BE2C (cell line): ENCODE data around the gene MMP21.

ENCODE experiments used
- DNase-seq: peaks from one replicate; pipeline ENCODE4 v3.0.0-alpha.2; 2020
- H3K27me3 ChIP-seq: fragments of 250-450 bp; sonication (Bioruptor Pico); 2 replicates; pipeline ENCODE4 v1.5.1; 2020; ENCODE audit warnings: mild to moderate bottlenecking
- H3K36me3 ChIP-seq: fragments of 250-450 bp; sonication (Bioruptor Pico); 2 replicates; pipeline ENCODE4 v1.5.1; 2020; ENCODE audit warnings: mild to moderate bottlenecking
- H3K4me1 ChIP-seq: fragments of 250-450 bp; sonication (Bioruptor Pico); 2 replicates; pipeline ENCODE4 v1.5.1; 2020
- H3K4me3 ChIP-seq: 2 replicates; pipeline ENCODE4 v1.5.1; 2011; ENCODE audit warnings: low read depth, low read length
- H3K9me3 ChIP-seq: fragments of 250-450 bp; sonication (Bioruptor Pico); 2 replicates; pipeline ENCODE4 v1.5.1; 2020
- TF ChIP-seq, protein P1 (sequence below): IDR thresholded peaks from 2 replicates; pipeline ENCODE4 v1.5.1; 2012; ENCODE audit warnings: mild to moderate bottlenecking, low read depth, low read length

The MMP21 gene

DNA sequence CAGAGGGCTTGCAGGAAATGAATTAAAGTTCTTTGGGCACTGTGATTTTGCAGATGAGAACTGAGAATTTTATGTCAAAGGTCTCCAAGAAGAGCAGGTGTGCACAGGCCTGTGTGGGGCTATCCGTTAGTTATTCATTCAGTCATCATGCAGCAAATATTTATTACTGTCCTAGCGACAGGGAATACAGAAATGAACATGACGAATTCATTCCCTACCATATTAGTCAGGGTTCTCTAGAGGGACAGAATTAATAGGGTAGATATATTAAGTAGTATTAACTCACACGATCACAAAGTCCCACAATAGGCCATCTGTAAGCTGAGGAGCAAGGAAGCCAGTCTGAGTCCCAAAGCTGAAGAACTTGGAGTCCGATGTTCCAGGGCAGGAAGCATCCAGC is 2.9 kb upstream of the MMP21 start:
- Histone ChIP-seq H3K9me3 (no peaks in the 10 kb centered on the region), H3K27me3 (no peaks in the 10 kb centered on the region), H3K36me3 (no peaks in the 10 kb centered on the region), H3K4me3 (no peak overlapping the region), H3K4me1 (no peaks in the 10 kb centered on the region)
- DNase-seq: no peak
- TF ChIP-seq, protein P1, sequence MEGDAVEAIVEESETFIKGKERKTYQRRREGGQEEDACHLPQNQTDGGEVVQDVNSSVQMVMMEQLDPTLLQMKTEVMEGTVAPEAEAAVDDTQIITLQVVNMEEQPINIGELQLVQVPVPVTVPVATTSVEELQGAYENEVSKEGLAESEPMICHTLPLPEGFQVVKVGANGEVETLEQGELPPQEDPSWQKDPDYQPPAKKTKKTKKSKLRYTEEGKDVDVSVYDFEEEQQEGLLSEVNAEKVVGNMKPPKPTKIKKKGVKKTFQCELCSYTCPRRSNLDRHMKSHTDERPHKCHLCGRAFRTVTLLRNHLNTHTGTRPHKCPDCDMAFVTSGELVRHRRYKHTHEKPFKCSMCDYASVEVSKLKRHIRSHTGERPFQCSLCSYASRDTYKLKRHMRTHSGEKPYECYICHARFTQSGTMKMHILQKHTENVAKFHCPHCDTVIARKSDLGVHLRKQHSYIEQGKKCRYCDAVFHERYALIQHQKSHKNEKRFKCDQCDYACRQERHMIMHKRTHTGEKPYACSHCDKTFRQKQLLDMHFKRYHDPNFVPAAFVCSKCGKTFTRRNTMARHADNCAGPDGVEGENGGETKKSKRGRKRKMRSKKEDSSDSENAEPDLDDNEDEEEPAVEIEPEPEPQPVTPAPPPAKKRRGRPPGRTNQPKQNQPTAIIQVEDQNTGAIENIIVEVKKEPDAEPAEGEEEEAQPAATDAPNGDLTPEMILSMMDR: no peak

DNA sequence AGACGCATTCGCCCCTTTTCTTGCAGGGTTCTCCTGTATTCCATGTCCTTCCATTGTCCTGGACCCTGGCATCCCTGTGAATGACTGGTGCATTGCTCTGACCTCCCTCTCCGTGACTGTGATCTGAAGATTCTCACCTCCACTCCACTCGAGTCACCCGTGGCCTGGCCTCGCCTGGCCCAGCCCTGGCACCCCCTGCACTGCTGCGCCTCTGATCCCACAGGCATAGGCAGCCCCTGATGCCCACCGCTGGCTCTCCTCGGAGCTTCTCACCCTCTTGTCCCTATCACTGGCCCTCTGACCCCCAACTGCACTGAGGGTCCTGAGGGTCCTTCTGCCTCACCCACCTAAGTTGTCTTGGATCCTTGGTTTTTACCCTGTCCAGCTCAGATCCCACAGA is 2.2 kb upstream of the MMP21 start:
- Histone ChIP-seq H3K36me3 (no peaks in the 10 kb centered on the region), H3K4me3 (no peak overlapping the region), H3K27me3 (no peaks in the 10 kb centered on the region), H3K9me3 (no peaks in the 10 kb centered on the region), H3K4me1 (no peaks in the 10 kb centered on the region)
- no peak for DNase-seq
- TF ChIP-seq, protein P1: no peak

DNA sequence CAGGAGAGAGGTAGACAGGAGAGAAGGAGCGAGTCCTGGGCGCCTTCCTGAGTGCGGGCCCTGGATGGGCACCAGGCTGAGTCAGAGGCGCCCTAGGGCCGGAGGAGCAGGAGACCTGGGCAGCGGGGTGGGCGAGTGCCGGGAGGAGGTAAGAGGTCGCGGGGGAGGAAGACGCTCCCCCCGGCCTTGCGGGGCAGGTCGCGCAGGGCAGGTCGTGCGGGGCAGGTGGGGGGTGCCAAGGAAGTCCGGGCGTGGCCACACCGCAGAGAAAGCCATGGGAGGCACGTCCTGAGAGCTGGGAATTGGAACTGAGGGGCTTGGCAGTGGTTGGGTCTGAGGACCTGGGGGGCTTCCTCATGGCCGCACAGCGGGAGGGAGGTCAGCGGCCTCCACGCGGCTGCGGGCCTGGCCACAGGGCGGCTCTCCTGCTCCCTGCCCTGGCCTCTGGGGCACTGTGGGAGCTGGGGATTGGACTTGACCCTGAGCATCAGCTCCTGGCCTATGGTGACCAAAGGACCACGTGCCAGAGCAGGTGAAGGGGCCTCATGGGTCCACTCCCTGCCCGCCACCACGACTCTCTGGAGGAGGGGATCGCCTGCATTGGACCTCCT is 935 bp downstream of the MMP21 start:
- DNase-seq: no peak
- H3K9me3 ChIP-seq: no peaks in the 10 kb centered on the region

DNA sequence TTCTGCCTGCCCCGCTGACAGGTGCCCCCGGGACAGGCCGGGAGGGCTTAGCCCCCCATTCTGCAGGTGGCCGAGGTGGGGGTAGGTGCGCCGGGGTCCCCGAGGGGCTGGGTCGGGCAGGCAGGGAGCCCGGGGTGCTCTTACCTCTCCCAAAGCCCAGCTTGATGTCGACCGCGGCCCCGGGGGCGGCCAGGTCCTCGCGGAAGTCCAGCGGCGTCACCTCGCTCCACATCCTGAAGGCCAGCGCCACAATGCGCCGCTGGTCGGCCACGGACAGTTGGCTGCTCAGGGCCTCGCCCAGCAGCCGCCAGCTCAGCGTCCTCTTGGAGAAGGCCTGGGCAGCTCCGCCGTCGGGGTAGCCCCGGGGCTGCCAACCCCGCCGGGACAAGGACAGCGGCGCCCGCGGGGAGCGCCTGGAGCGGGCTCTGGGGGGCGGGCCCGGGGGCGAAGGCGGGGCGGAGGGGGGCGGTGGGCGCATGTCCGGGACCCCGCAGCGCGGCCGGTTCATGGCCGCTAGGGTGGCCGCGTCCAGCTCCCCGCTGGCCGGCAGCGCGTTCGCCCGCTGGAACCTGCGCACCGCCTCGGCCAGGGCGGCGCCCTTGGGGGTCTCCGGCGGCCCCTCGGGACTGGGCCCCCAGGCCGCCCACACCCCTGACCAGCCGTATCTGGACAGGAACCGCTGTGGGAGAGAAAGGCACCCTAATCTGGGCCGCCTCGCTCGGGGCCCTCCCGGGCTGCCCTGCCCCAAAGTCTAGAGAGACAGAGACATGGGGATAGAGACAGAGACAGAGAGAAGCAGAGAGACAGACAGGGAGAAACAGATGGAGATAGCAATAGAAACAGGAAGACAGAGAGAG is 1.7 kb downstream of the MMP21 start:
- no peaks in the 10 kb centered on the region for H3K36me3 ChIP-seq
- DNase-seq: no peak
- no peaks in the 10 kb centered on the region for H3K27me3 ChIP-seq
- TF ChIP-seq, protein P1: no peak
- H3K9me3 ChIP-seq: no peaks in the 10 kb centered on the region
- H3K4me3 ChIP-seq: no peak overlapping the region
- H3K4me1 ChIP-seq: no peaks in the 10 kb centered on the region

More for the DNA sequence above, 935 bp downstream of the MMP21 start:
- Histone ChIP-seq H3K4me3 (no peak overlapping the region), H3K4me1 (no peaks in the 10 kb centered on the region), H3K27me3 (no peaks in the 10 kb centered on the region), H3K36me3 (no peaks in the 10 kb centered on the region)
- TF ChIP-seq, protein P1: no peak

DNA sequence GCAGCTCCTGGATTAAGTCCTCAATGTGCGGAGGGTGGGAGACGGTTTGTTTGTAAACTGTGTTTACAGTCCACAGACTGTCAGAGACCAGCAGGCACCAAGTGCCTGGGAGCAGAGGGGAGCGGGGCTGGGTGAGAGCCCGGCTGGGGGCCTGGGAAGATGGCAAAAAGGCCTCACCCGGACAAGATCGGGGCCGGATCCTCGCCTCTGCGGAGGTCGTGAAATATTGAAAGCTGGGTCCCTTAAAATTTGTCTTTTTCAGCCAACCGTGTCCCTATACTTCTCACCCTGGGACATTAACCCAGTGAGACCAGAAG is 2.8 kb downstream of the MMP21 start:
- TF ChIP-seq, protein P1: no peak
- H3K9me3 ChIP-seq: no peaks in the 10 kb centered on the region
- no peak overlapping the region for H3K4me3 ChIP-seq
- H3K36me3 ChIP-seq: no peaks in the 10 kb centered on the region
- no peak for DNase-seq
- H3K4me1 ChIP-seq: no peaks in the 10 kb centered on the region
- no peaks in the 10 kb centered on the region for H3K27me3 ChIP-seq
